Measurements from ENCODE around the gene SEMA5A. TPM values are rescaled to one million over a fixed set of nuclear protein-coding genes. Genes with fewer than 3 reads are reported as not detected.
"Not testable (repeated sequence)": the region's sequence is repeated elsewhere in the genome, so short reads cannot be mapped to it uniquely, and the experiment has no call there.

The SEMA5A gene
- total RNA-seq, 1 donor from 2014 or later = under 0.01 TPM

- no peak for DNase-seq (ENCODE audit: low read depth in 2 of 2)
These were observed 183.3 kb downstream of the SEMA5A start for GRCh38 chr5:9362600-9362999.

- peak; percentile 9 to 67 for DNase-seq (ENCODE audit: low read depth in 2 of 2)
These were observed 184.0 kb downstream of the SEMA5A start for GRCh38 chr5:9361835-9362234.

- peak in 1 of 2 donors; percentile 77 for DNase-seq (ENCODE audit: low read depth in 2 of 2)
These were observed 186.8 kb downstream of the SEMA5A start for GRCh38 chr5:9358961-9359685.

- DNase-seq (ENCODE audit: low read depth in 2 of 2) = no peak
These were observed 189.5 kb downstream of the SEMA5A start for GRCh38 chr5:9356351-9356825.

GRCh38 chr5:9354336-9355081 is 191.4 kb downstream of the SEMA5A start:
- no peak for DNase-seq (ENCODE audit: low read depth in 2 of 2)

GRCh38 chr5:9353048-9353447 is 192.8 kb downstream of the SEMA5A start:
- DNase-seq (ENCODE audit: low read depth in 2 of 2) = not testable (repeated sequence)

GRCh38 chr5:9351546-9351945 is 194.3 kb downstream of the SEMA5A start:
- DNase-seq (ENCODE audit: low read depth in 2 of 2) = no peak

- DNase-seq (ENCODE audit: low read depth in 2 of 2) = peak in 1 of 2 donors; percentile 17
These were observed 195.5 kb downstream of the SEMA5A start for GRCh38 chr5:9350301-9350797.

- no peak for DNase-seq (ENCODE audit: low read depth in 2 of 2)
These were observed 197.4 kb downstream of the SEMA5A start for GRCh38 chr5:9348401-9348996.

- no peak for DNase-seq (ENCODE audit: low read depth in 2 of 2)
These were observed 198.2 kb downstream of the SEMA5A start for GRCh38 chr5:9347541-9348295.

- DNase-seq (ENCODE audit: low read depth in 2 of 2) = no peak
These were observed 198.8 kb downstream of the SEMA5A start for GRCh38 chr5:9347032-9347431.

GRCh38 chr5:9344751-9345240 is 201.1 kb downstream of the SEMA5A start:
- no peak for DNase-seq (ENCODE audit: low read depth in 2 of 2)

- no peak for DNase-seq (ENCODE audit: low read depth in 2 of 2)
These were observed 202.6 kb downstream of the SEMA5A start for GRCh38 chr5:9343146-9343850.

- no peak for DNase-seq (ENCODE audit: low read depth in 2 of 2)
These were observed 203.6 kb downstream of the SEMA5A start for GRCh38 chr5:9342161-9342787.

- no peak for DNase-seq (ENCODE audit: low read depth in 2 of 2)
These were observed 205.8 kb downstream of the SEMA5A start for GRCh38 chr5:9340085-9340484.

- DNase-seq (ENCODE audit: low read depth in 2 of 2) = no peak
These were observed 206.6 kb downstream of the SEMA5A start for GRCh38 chr5:9339206-9339818.

GRCh38 chr5:9338796-9339195 is 207.1 kb downstream of the SEMA5A start:
- no peak for DNase-seq (ENCODE audit: low read depth in 2 of 2)

GRCh38 chr5:9337928-9338595 is 207.8 kb downstream of the SEMA5A start:
- peak in 1 of 2 donors; percentile 19 for DNase-seq (ENCODE audit: low read depth in 2 of 2)
